HG03558 (cell line): ENCODE results near the gene MTM1.

ENCODE experiments used
- ATAC-seq: cut with Tn5 transposase; IDR thresholded peaks from one replicate; pipeline ENCODE4 v1.9.1; 2021; ENCODE audit warnings: moderate number of reproducible peaks; ENCODE audit not compliant: unreplicated experiment; ENCODE audit errors: extremely low read depth

The MTM1 gene

GRCh38 chrX:150568320-150569154 lies at the start of gene MTM1:
TSS of gene MTM1 (plus strand) at chrX:150568621. CDS start at chrX:150592615, 23,994 bp downstream.
- ATAC-seq = peak; percentile 87

- no peak for ATAC-seq
These were observed 45.9 kb upstream of the MTM1 start for GRCh38 chrX:150522494-150522893.

GRCh38 chrX:150525061-150525919 lies 43.1 kb upstream of the MTM1 start:
- no peak for ATAC-seq

GRCh38 chrX:150526692-150527091 lies 41.7 kb upstream of the MTM1 start:
- ATAC-seq = no peak

- ATAC-seq = no peak
These were observed 41.3 kb upstream of the MTM1 start for GRCh38 chrX:150527108-150527507.

GRCh38 chrX:150529587-150529986 lies 38.8 kb upstream of the MTM1 start:
- ATAC-seq = no peak

- no peak for ATAC-seq
These were observed 37.6 kb upstream of the MTM1 start for GRCh38 chrX:150530821-150531220.

- no peak for ATAC-seq
These were observed 37.0 kb upstream of the MTM1 start for GRCh38 chrX:150531467-150531866.

- no peak for ATAC-seq
These were observed 34.6 kb upstream of the MTM1 start for GRCh38 chrX:150533863-150534262.

GRCh38 chrX:150536455-150537116 lies 31.8 kb upstream of the MTM1 start:
- no peak for ATAC-seq

GRCh38 chrX:150537851-150538250 lies 30.6 kb upstream of the MTM1 start:
- ATAC-seq = no peak

- ATAC-seq = no peak
These were observed 27.5 kb upstream of the MTM1 start for GRCh38 chrX:150540965-150541364.

GRCh38 chrX:150542846-150543229 lies 25.6 kb upstream of the MTM1 start:
- ATAC-seq = no peak

- no peak for ATAC-seq
These were observed 24.9 kb upstream of the MTM1 start for GRCh38 chrX:150543230-150544155.

- no peak for ATAC-seq
These were observed 24.1 kb upstream of the MTM1 start for GRCh38 chrX:150544222-150544787.

GRCh38 chrX:150544835-150545770 lies 23.3 kb upstream of the MTM1 start:
- no peak for ATAC-seq

GRCh38 chrX:150546711-150547153 lies 21.7 kb upstream of the MTM1 start:
- ATAC-seq = no peak

- ATAC-seq = no peak
These were observed 20.9 kb upstream of the MTM1 start for GRCh38 chrX:150547375-150548115.
